HCT116 (cell line): ENCODE measurements around the gene FGFR4. TPM values are rescaled to one million over a fixed set of nuclear protein-coding genes. Genes with fewer than 3 reads are reported as not detected.

ENCODE experiments used
- ATAC-seq: fragments of 200-7000 bp; cut with Tn5 transposase; 2 replicates; pipeline ENCODE4 v1.9.1; 2020; ENCODE audit warnings: mild to moderate bottlenecking, moderate library complexity
- BruUV-seq: library from RNA; stranded (reverse); fragments of 400-500 nt; replicated peaks from 2 replicates; lab custom pipeline; 2021; lab: Mats Ljungman, UMichigan
- CTCF ChIA-PET: fragments of 300-600 bp; sonication (Branson Sonifier 250); formaldehyde crosslinking; loops from one replicate; lab custom pipeline; 2021; ENCODE audit warnings: antibody characterized with exemption; lab: Charles Lee
- POLR2A ChIA-PET: fragments of 300-600, 350-600 bp; sonication (Branson Sonifier 250); formaldehyde crosslinking; loops from one replicate; lab custom pipeline; 2021; ENCODE audit warnings: antibody characterized with exemption; lab: Charles Lee
- RAD21 ChIA-PET, 2 experiments: fragments of 300-600 bp; sonication (Branson Sonifier 250); formaldehyde crosslinking; loops; one replicate each; lab custom pipeline; 2023; ENCODE audit warnings: low total read pairs in 2 of 2; ENCODE audit not compliant: uncharacterized antibody in 2 of 2, unreplicated experiment in 2 of 2, low non-redundant PET in 1 of 2; lab: Charles Lee
- DNase-seq: peaks from one replicate; pipeline ENCODE4 v3.0.0-alpha.2; 2010; ENCODE audit warnings: low read depth, low spot score
- H2AFZ ChIP-seq: fragments of 200-600 bp; shearing (Covaris generic), sonication (generic); 2 replicates; pipeline ENCODE4 v1.6.1; 2017; ENCODE audit warnings: low read depth, mixed run types, mixed read lengths, antibody characterized with exemption, low read length; ENCODE audit not compliant: poor library complexity, severe bottlenecking
- H3K27ac ChIP-seq: 2 replicates; pipeline ENCODE4 v1.5.1; 2012; ENCODE audit warnings: low read depth, low read length
- H3K27me3 ChIP-seq: fragments of 200-600 bp; sonication (generic); 2 replicates; pipeline ENCODE4 v1.6.1; 2016; ENCODE audit warnings: mixed run types, low read length, mixed read lengths; ENCODE audit not compliant: insufficient read depth
- H3K36me3 ChIP-seq, 2 experiments: fragments of 200-500 bp in 1 of 2; fragments of 200-600 bp in 1 of 2; sonication (Bioruptor generic) in 1 of 2; sonication (generic) in 1 of 2; 2 replicates each; pipeline versions ENCODE4 v1.5.1 to v1.6.1; 2014 to 2016; ENCODE audit warnings: low read length in 2 of 2, inconsistent platforms in 1 of 2, mixed read lengths in 1 of 2, mixed run types in 1 of 2; ENCODE audit not compliant: insufficient read depth in 2 of 2, control insufficient read depth in 1 of 2
- H3K4me1 ChIP-seq, 2 experiments: fragments of 200-600 bp in 1 of 2; sonication (generic) in 1 of 2; 2 replicates each; pipeline versions ENCODE4 v1.5.1 to v1.6.1; 2012 to 2017; ENCODE audit warnings: low read length in 2 of 2, inconsistent platforms in 1 of 2, mild to moderate bottlenecking in 1 of 2, mixed read lengths in 1 of 2, mixed run types in 1 of 2, moderate library complexity in 1 of 2; ENCODE audit not compliant: insufficient read depth in 2 of 2, control insufficient read depth in 1 of 2
- H3K4me2 ChIP-seq: fragments of 200-600 bp; sonication (generic); 2 replicates; pipeline ENCODE4 v1.6.1; 2017; ENCODE audit warnings: mixed run types, low read length, mixed read lengths
- H3K4me3 ChIP-seq, 2 experiments: fragments of 200-600 bp in 1 of 2; sonication (generic) in 1 of 2; replicated peaks in 1 of 2; 2 replicates each; pipeline ENCODE4 v1.5.1; 2011 to 2016; ENCODE audit warnings: low read length in 2 of 2, control low read depth in 1 of 2, low read depth in 1 of 2, mild to moderate bottlenecking in 1 of 2, mixed read lengths in 1 of 2, mixed run types in 1 of 2
- H3K79me2 ChIP-seq: fragments of 200-600 bp; sonication (generic); 2 replicates; pipeline ENCODE4 v1.6.1; 2017; ENCODE audit warnings: mild to moderate bottlenecking, mixed run types, low read length, moderate library complexity, mixed read lengths; ENCODE audit not compliant: insufficient read depth
- H3K9ac ChIP-seq: fragments of 200-600 bp; sonication (generic); 2 replicates; pipeline ENCODE4 v1.6.1; 2016; ENCODE audit warnings: low read length, mixed read lengths
- H3K9me2 ChIP-seq: fragments of 200-600 bp; sonication (generic), shearing (Covaris generic); 2 replicates; pipeline ENCODE4 v1.6.1; 2017; ENCODE audit warnings: mixed run types, mild to moderate bottlenecking, moderate library complexity; ENCODE audit not compliant: insufficient read depth
- H3K9me3 ChIP-seq, 2 experiments: fragments of 200-500 bp in 1 of 2; fragments of 200-600 bp in 1 of 2; sonication (Bioruptor generic) in 1 of 2; sonication (generic) in 1 of 2; 2 replicates each; pipeline ENCODE4 v1.6.1; 2014 to 2017; ENCODE audit warnings: low read length in 2 of 2, mixed read lengths in 2 of 2, inconsistent platforms in 1 of 2, low read depth in 1 of 2, mild to moderate bottlenecking in 1 of 2, mixed run types in 1 of 2, moderate library complexity in 1 of 2; ENCODE audit not compliant: control insufficient read depth in 1 of 2, insufficient read depth in 1 of 2
- H4K20me1 ChIP-seq: fragments of 200-600 bp; sonication (generic), shearing (Covaris generic); 2 replicates; pipeline ENCODE4 v1.6.1; 2017; ENCODE audit warnings: mixed run types, mild to moderate bottlenecking, moderate library complexity; ENCODE audit not compliant: insufficient read depth
- CBX3 ChIP-seq: IDR thresholded peaks from 2 replicates; pipeline ENCODE4 v1.6.1; 2012; ENCODE audit warnings: low read depth
- EZH2phosphoT487 ChIP-seq: fragments of 200-600 bp; IDR thresholded peaks from 2 replicates; pipeline ENCODE4 v1.6.1; 2018; ENCODE audit warnings: antibody characterized with exemption, borderline replicate concordance
- JUND ChIP-seq: IDR thresholded peaks from 2 replicates; pipeline ENCODE4 v1.6.1; 2012
- POLR2A ChIP-seq: IDR thresholded peaks from 2 replicates; pipeline ENCODE4 v1.7.0; 2011; ENCODE audit warnings: borderline replicate concordance; ENCODE audit not compliant: insufficient read depth, insufficient read length; ENCODE audit errors: extremely low read depth
- RAD21 ChIP-seq: IDR thresholded peaks from 2 replicates; pipeline ENCODE4 v1.6.1; 2012; ENCODE audit warnings: low read depth, mild to moderate bottlenecking
- SIN3A ChIP-seq: IDR thresholded peaks from 2 replicates; pipeline ENCODE4 v1.6.1; 2012; ENCODE audit warnings: low read depth
- SP1 ChIP-seq: IDR thresholded peaks from 2 replicates; pipeline ENCODE4 v1.6.1; 2012; ENCODE audit warnings: low read depth
- SRF ChIP-seq: IDR thresholded peaks from 2 replicates; pipeline ENCODE4 v1.6.1; 2012; ENCODE audit warnings: low read depth
- TCF7L2 ChIP-seq: IDR thresholded peaks from 2 replicates; pipeline ENCODE4 v1.7.0; 2011; ENCODE audit warnings: borderline replicate concordance, inconsistent platforms; ENCODE audit not compliant: insufficient read depth, insufficient read length; ENCODE audit errors: extremely low read depth
- YY1 ChIP-seq: IDR thresholded peaks from 2 replicates; pipeline ENCODE4 v1.6.1; 2011; ENCODE audit warnings: low read length, low read depth, moderate library complexity, mild to moderate bottlenecking; ENCODE audit not compliant: insufficient replicate concordance; ENCODE audit errors: extremely low read depth
- ZBTB33 ChIP-seq: IDR thresholded peaks from 2 replicates; pipeline ENCODE4 v1.6.1; 2011; ENCODE audit warnings: mild to moderate bottlenecking, low read length, moderate library complexity; ENCODE audit not compliant: insufficient replicate concordance; ENCODE audit errors: extremely low read depth
- ZNF274 ChIP-seq: fragments of 200-500 bp; sonication (Bioruptor generic); IDR thresholded peaks from 2 replicates; pipeline ENCODE4 v1.6.1; 2014; ENCODE audit warnings: mild to moderate bottlenecking, low read depth, low read length, inconsistent platforms
- intact Hi-C: fragments of 100-400 bp; cut with micrococcal nuclease; formaldehyde crosslinking; loops from 2 replicates; pipeline ENCODE4 v1.10.0; 2022
- total RNA-seq: library from RNA; stranded (reverse); gene quantifications from one replicate; pipeline ENCODE4 v1.2.1, GENCODE V29; 2021; ENCODE audit not compliant: unreplicated experiment
- TF ChIP-seq, protein P1 (sequence below), 3 experiments: fragments of 200-600 bp in 1 of 3; sonication (generic) in 1 of 3; IDR thresholded peaks in 2 of 3; conservative IDR thresholded peaks in 1 of 3; 2 replicates each; pipeline ENCODE4 v1.5.1; 2012 to 2017; ENCODE audit warnings: low read depth in 2 of 3, low read length in 2 of 3, antibody characterized with exemption in 1 of 3, borderline replicate concordance in 1 of 3, control low read depth in 1 of 3, mild to moderate bottlenecking in 1 of 3, mixed read lengths in 1 of 3, mixed run types in 1 of 3, moderate library complexity in 1 of 3; ENCODE audit not compliant: insufficient read depth in 1 of 3
- TF ChIP-seq, protein P2 (sequence below): IDR thresholded peaks from 2 replicates; pipeline ENCODE4 v1.6.1; 2012
- TF ChIP-seq, protein P3 (sequence below): IDR thresholded peaks from 2 replicates; pipeline ENCODE4 v1.6.1; 2012

The FGFR4 gene
- total RNA-seq, 1 experiment from 2014 or later: 78.1 TPM

- Histone ChIP-seq H3K4me2 (no peak overlapping the region), H3K27ac (no peak overlapping the region), H3K4me3 (no peak overlapping the region), H3K79me2 (peaks cover 10% of the 10 kb centered on the region), H3K9me3 (no peaks in the 10 kb centered on the region), H2AFZ (no peak overlapping the region), H3K27me3 (no peaks in the 10 kb centered on the region), H3K36me3 (no peaks in the 10 kb centered on the region), H3K4me1 (peaks cover 6 to 13% of the 10 kb centered on the region in 2 experiments; a peak in 3 of 4 replicates), H4K20me1 (no peaks in the 10 kb centered on the region), H3K9me2 (no peaks in the 10 kb centered on the region), H3K9ac (no peak overlapping the region)
- TF ChIP-seq CBX3 (no peak), SP1 (no peak)
- RAD21 ChIA-PET: no interaction called here
- DNase-seq: no peak
- CTCF ChIA-PET: interaction anchor here (6.8 kb wide), 1 partner anchor 12 kb away, joined by 64 read pairs; no protein-coding TSS in a partner anchor
- no peak for ATAC-seq
- intact Hi-C loops: no loop called here
- POLR2A ChIA-PET: no interaction called here
- no TSS peak for BruUV-seq
Observed at GRCh38 chr5:177083357-177083756, 3.4 kb upstream of the FGFR4 start.

DNA sequence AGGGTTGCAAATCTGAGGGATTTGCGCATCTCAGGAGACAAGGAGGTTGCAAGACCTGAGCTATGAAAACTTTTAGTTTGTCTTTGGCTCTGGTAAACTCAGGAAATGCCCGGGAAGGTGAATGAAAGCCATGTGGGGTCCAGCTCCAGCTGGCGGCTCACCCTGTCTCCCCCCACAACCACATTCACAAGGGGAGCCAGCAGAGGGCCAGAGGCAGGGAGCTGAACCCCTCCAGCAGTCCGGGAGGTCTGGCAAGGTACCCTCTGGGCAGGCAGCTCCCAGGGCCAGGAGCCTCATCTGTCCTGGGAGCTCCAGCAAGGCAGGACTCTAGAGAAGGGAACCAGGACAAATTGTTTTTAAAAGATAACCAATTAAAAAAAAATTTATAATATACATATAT is 2.5 kb upstream of the FGFR4 start:
- ChIA-PET POLR2A (no interaction called here), RAD21 (no interaction called here)
- H3K4me1 ChIP-seq: peaks cover 6 to 13% of the 10 kb centered on the region in 2 experiments; a peak in 3 of 4 replicates
- TF ChIP-seq JUND (no peak), SP1 (no peak), CBX3 (no peak), ZBTB33 (no peak), TCF7L2 (no peak), RAD21 (no peak), ZNF274 (no peak), POLR2A (no peak), SRF (no peak), YY1 (no peak), SIN3A (no peak), EZH2phosphoT487 (no peak)
- TF ChIP-seq, protein P1, sequence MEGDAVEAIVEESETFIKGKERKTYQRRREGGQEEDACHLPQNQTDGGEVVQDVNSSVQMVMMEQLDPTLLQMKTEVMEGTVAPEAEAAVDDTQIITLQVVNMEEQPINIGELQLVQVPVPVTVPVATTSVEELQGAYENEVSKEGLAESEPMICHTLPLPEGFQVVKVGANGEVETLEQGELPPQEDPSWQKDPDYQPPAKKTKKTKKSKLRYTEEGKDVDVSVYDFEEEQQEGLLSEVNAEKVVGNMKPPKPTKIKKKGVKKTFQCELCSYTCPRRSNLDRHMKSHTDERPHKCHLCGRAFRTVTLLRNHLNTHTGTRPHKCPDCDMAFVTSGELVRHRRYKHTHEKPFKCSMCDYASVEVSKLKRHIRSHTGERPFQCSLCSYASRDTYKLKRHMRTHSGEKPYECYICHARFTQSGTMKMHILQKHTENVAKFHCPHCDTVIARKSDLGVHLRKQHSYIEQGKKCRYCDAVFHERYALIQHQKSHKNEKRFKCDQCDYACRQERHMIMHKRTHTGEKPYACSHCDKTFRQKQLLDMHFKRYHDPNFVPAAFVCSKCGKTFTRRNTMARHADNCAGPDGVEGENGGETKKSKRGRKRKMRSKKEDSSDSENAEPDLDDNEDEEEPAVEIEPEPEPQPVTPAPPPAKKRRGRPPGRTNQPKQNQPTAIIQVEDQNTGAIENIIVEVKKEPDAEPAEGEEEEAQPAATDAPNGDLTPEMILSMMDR (IDR thresholded peaks at IDR 0.05 in 2 of 3, conservative IDR thresholded peaks at IDR 0.05 in 1 of 3; ENCODE audit: borderline replicate concordance in 1 of 3, insufficient read depth in 1 of 3, low read depth in 2 of 3, low read length in 2 of 3): no peak
- TF ChIP-seq, protein P2, sequence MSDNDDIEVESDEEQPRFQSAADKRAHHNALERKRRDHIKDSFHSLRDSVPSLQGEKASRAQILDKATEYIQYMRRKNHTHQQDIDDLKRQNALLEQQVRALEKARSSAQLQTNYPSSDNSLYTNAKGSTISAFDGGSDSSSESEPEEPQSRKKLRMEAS: no peak
- TF ChIP-seq, protein P3, sequence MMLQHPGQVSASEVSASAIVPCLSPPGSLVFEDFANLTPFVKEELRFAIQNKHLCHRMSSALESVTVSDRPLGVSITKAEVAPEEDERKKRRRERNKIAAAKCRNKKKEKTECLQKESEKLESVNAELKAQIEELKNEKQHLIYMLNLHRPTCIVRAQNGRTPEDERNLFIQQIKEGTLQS: no peak

More for the DNA sequence above, 2.5 kb upstream of the FGFR4 start:
- peaks cover 16% of the 10 kb centered on the region for H3K79me2 ChIP-seq
- DNase-seq (no peak), ATAC-seq (no peak)
- CTCF ChIA-PET: interaction anchor here (1.1 to 6.8 kb wide), 2 partner anchors 13 to 30 kb away, joined by 3 to 64 read pairs; no protein-coding TSS in a partner anchor
- no peak overlapping the region for H3K27ac ChIP-seq
- H4K20me1 ChIP-seq: no peaks in the 10 kb centered on the region
- H3K4me3 ChIP-seq: no peak overlapping the region
- H3K9ac ChIP-seq: no peak overlapping the region
- no peaks in the 10 kb centered on the region for H3K27me3 ChIP-seq
- H3K9me2 ChIP-seq: no peaks in the 10 kb centered on the region
- BruUV-seq: no TSS peak
- H3K36me3 ChIP-seq: no peaks in the 10 kb centered on the region
- intact Hi-C loops: no loop called here
- H2AFZ ChIP-seq: no peak overlapping the region
- H3K9me3 ChIP-seq: no peaks in the 10 kb centered on the region
- no peak overlapping the region for H3K4me2 ChIP-seq
